CD4-positive, alpha-beta T cell treated with Interleukin-6 for 4 hours (primary cell): ENCODE measurements around the gene MAGI2.

Experiments
- DNase-seq: peaks from one replicate; pipeline ENCODE4 v3.0.0-alpha.2; 2020; ENCODE audit warnings: mixed read lengths

MAGI2 gene

GRCh38 chr7:78895393-78895792 is 558.1 kb downstream of the MAGI2 start:
- no peak for DNase-seq

- DNase-seq = no peak
Observed at GRCh38 chr7:78879206-78879605, 574.3 kb downstream of the MAGI2 start.

- no peak for DNase-seq
Observed at GRCh38 chr7:78873117-78873516, 580.4 kb downstream of the MAGI2 start.

GRCh38 chr7:78864339-78864738 is 589.1 kb downstream of the MAGI2 start:
- no peak for DNase-seq

GRCh38 chr7:78863281-78863680 is 590.2 kb downstream of the MAGI2 start:
- DNase-seq = no peak

GRCh38 chr7:78862411-78862900 is 591.0 kb downstream of the MAGI2 start:
- no peak for DNase-seq

- no peak for DNase-seq
Observed at GRCh38 chr7:78852951-78853350, 600.5 kb downstream of the MAGI2 start.

- DNase-seq = no peak
Observed at GRCh38 chr7:78850093-78850740, 603.2 kb downstream of the MAGI2 start.

GRCh38 chr7:78845155-78845554 is 608.3 kb downstream of the MAGI2 start:
- no peak for DNase-seq

- no peak for DNase-seq
Observed at GRCh38 chr7:78842068-78842467, 611.4 kb downstream of the MAGI2 start.

- no peak for DNase-seq
Observed at GRCh38 chr7:78835897-78836296, 617.6 kb downstream of the MAGI2 start.

- no peak for DNase-seq
Observed at GRCh38 chr7:78828317-78828716, 625.1 kb downstream of the MAGI2 start.

GRCh38 chr7:78803501-78804127 is 649.9 kb downstream of the MAGI2 start:
- no peak for DNase-seq

GRCh38 chr7:78794101-78794500 is 659.4 kb downstream of the MAGI2 start:
- DNase-seq = no peak

GRCh38 chr7:78792624-78793023 is 660.8 kb downstream of the MAGI2 start:
- no peak for DNase-seq

- DNase-seq = no peak
Observed at GRCh38 chr7:78792006-78792405, 661.5 kb downstream of the MAGI2 start.

GRCh38 chr7:78788464-78788863 is 665.0 kb downstream of the MAGI2 start:
- no peak for DNase-seq

- DNase-seq = no peak
Observed at GRCh38 chr7:78787854-78788253, 665.6 kb downstream of the MAGI2 start.

GRCh38 chr7:78786055-78786454 is 667.4 kb downstream of the MAGI2 start:
- no peak for DNase-seq

- DNase-seq = no peak
Observed at GRCh38 chr7:78783179-78783962, 670.1 kb downstream of the MAGI2 start.

GRCh38 chr7:78780560-78780959 is 672.9 kb downstream of the MAGI2 start:
- no peak for DNase-seq

- DNase-seq = no peak
Observed at GRCh38 chr7:78779788-78780187, 673.7 kb downstream of the MAGI2 start.

- no peak for DNase-seq
Observed at GRCh38 chr7:78777829-78778228, 675.6 kb downstream of the MAGI2 start.
